ENCODE results near the gene DPYSL5. TPM values are rescaled to one million over a fixed set of nuclear protein-coding genes. Genes with fewer than 3 reads are reported as not detected.

Gene DPYSL5
- total RNA-seq, 2 experiments from 2014 or later, result not detected

DNA sequence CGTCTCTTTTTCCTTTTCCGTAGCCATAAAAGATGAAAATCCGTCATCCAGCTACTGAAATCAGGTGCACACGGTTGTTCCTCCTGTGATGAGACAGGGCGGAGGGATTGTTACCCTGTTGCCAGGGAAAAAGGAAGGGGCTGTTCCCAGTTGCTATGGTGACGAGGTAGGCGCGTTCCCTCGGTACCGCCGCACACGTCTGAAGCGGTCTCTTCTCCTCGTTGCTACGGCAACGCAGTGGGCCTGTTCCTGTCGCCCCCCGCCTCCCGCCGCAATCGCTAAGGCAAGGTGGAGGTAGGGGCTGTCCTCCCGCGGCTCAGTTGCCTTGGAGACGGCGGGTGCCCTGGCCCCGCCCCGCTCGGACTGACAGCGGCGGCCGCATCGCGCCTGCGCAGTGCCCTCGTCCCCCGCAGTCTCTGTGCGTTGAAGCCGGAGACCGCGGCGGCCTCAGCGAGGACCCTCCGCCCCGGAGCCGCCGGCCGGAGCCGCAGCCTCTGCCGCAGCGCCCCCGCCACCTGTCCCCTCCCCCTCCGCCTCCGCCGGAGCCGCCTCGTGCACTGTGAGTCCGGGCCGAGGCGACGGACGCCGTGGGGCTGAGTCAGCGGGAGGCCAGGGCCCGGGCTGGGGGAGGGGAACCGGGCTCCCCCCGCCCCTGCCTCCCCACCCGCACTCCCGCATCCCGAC, 122.5 kb downstream of the DPYSL5 start, which contains the start of gene MAPRE3:
Gene MAPRE3 (plus strand): TSS at position 394 of the 684 bp plus-strand sequence. CDS start 51,582 bp downstream, outside the sequence.
- Mint-ChIP-seq H3K4me1 (peaks cover 14% of the 10 kb centered on the region), H3K36me3 (peaks cover 1% of the 10 kb centered on the region), H3K9me3 (no peaks in the 10 kb centered on the region), H3K27me3 (peaks cover 50% of the 10 kb centered on the region), H3K27ac (peak within 1 kb of the TSS; percentile 14), H3K4me3 (peak within 1 kb of the TSS; percentile 81)
- peak; percentile 84 for DNase-seq
- ATAC-seq (ENCODE audit: low read depth), result peak; percentile 84
- POLR2A ChIA-PET, result no interaction called here

DNA sequence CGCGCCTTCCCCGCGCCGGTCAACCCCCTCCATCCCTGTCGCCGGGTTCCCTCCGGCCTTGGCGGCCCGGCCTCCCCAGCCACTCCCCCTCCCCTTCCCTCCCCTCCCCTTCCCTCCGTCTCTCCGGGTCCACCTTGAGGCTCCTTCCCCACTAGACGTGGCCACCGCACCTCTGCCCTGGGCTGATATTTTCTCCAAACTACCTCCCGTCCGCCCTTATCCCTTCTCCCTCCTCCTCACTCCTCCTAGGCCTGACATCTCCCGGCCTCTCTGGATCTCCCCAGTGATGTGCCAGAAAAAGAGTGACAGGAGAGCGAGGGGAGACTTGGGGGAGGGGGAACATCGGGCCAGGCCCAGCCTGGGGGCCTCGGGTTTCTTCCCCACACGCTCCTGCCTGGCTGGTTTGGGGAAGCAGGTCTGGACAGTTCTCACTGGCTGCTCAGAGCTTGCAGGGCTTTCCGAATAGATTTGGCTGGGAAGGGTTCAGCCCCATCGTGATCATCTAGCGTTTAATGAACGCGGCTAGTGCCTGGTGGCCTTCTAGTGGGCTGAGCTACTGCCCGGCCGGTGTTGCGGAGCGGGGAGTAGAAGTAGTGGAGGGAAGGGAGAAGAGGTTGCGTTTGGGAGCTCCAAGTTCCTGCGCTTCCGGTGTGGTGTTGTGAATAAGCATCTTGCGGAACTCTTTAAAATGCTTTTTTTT, 123.1 kb downstream of the DPYSL5 start:
- Mint-ChIP-seq H3K4me3 (peak overlapping the region; percentile 81), H3K27ac (peak overlapping the region; percentile 14), H3K9me3 (no peaks in the 10 kb centered on the region), H3K36me3 (peaks cover 1% of the 10 kb centered on the region), H3K4me1 (peaks cover 14% of the 10 kb centered on the region), H3K27me3 (peaks cover 52% of the 10 kb centered on the region)
- no peak for ATAC-seq (ENCODE audit: low read depth)
- DNase-seq, result no peak
- POLR2A ChIA-PET, result no interaction called here

- Mint-ChIP-seq H3K9me3 (no peaks in the 10 kb centered on the region), H3K27me3 (peaks cover 45% of the 10 kb centered on the region), H3K4me1 (peaks cover 14% of the 10 kb centered on the region), H3K27ac (no peak overlapping the region), H3K36me3 (peaks cover 1% of the 10 kb centered on the region), H3K4me3 (no peak overlapping the region)
- DNase-seq (no peak), ATAC-seq (ENCODE audit: low read depth) (no peak)
- POLR2A ChIA-PET, result no interaction called here
Measured at GRCh38 chr2:26971911-26972786, 124.2 kb downstream of the DPYSL5 start.

GRCh38 chr2:26974352-26974751, 126.4 kb downstream of the DPYSL5 start:
- DNase-seq (no peak), ATAC-seq (ENCODE audit: low read depth) (no peak)
- no peaks in the 10 kb centered on the region for H3K9me3 Mint-ChIP-seq
- POLR2A ChIA-PET, result no interaction called here
- peaks cover 42% of the 10 kb centered on the region for H3K27me3 Mint-ChIP-seq
- H3K4me1 Mint-ChIP-seq, result peaks cover 11% of the 10 kb centered on the region
- H3K4me3 Mint-ChIP-seq, result no peak overlapping the region
- no peak overlapping the region for H3K27ac Mint-ChIP-seq
- peaks cover 1% of the 10 kb centered on the region for H3K36me3 Mint-ChIP-seq

GRCh38 chr2:26975102-26975501, 127.2 kb downstream of the DPYSL5 start:
- Mint-ChIP-seq H3K9me3 (no peaks in the 10 kb centered on the region), H3K36me3 (peaks cover 1% of the 10 kb centered on the region), H3K27me3 (peaks cover 40% of the 10 kb centered on the region), H3K4me3 (no peak overlapping the region), H3K27ac (no peak overlapping the region), H3K4me1 (peaks cover 6% of the 10 kb centered on the region)
- DNase-seq, result no peak
- POLR2A ChIA-PET, result interaction anchor here (0.5 kb wide), 1 partner anchor 41 kb away, joined by 3 read pairs; no protein-coding TSS in a partner anchor
- no peak for ATAC-seq (ENCODE audit: low read depth)

- Mint-ChIP-seq H3K27me3 (peaks cover 38% of the 10 kb centered on the region), H3K9me3 (no peaks in the 10 kb centered on the region), H3K27ac (no peak overlapping the region), H3K4me1 (peaks cover 5% of the 10 kb centered on the region), H3K4me3 (no peak overlapping the region), H3K36me3 (peaks cover 1% of the 10 kb centered on the region)
- POLR2A ChIA-PET, result no interaction called here
- DNase-seq (no peak), ATAC-seq (ENCODE audit: low read depth) (no peak)
Measured at GRCh38 chr2:26975656-26976055, 127.7 kb downstream of the DPYSL5 start.

DNA sequence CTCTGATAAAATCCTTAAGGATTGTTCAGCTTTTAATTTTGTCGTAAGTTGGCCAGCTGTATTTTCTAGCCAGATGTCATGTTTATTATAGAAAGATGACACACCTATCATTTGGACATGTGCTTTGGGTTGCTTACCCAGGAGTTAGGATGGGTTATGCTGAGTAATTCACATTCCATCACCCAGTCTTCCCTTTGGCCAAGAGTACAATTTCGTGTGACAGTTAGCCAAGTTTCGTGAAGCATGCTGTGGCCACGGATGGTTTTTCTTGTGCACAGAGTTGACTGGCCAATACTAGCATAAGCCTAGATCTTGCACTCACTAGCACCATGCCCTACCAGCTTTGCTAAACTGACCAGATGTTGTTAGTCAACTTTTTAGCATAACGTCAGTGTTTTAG, 128.3 kb downstream of the DPYSL5 start:
- Mint-ChIP-seq H3K36me3 (peaks cover under 1% of the 10 kb centered on the region), H3K9me3 (no peaks in the 10 kb centered on the region), H3K27ac (no peak overlapping the region), H3K4me3 (no peak overlapping the region), H3K27me3 (peaks cover 34% of the 10 kb centered on the region), H3K4me1 (peaks cover 2% of the 10 kb centered on the region)
- DNase-seq, result no peak
- POLR2A ChIA-PET, result interaction anchor here (0.6 kb wide), 1 partner anchor 40 kb away, joined by 4 read pairs; no protein-coding TSS in a partner anchor
- no peak for ATAC-seq (ENCODE audit: low read depth)

- H3K36me3 Mint-ChIP-seq, result no peaks in the 10 kb centered on the region
- ATAC-seq (ENCODE audit: low read depth), result no peak
- H3K27me3 Mint-ChIP-seq, result peaks cover 28% of the 10 kb centered on the region
- no peak overlapping the region for H3K27ac Mint-ChIP-seq
- POLR2A ChIA-PET, result no interaction called here
- no peak for DNase-seq
- H3K9me3 Mint-ChIP-seq, result no peaks in the 10 kb centered on the region
- no peak overlapping the region for H3K4me3 Mint-ChIP-seq
- H3K4me1 Mint-ChIP-seq, result peaks cover under 1% of the 10 kb centered on the region
Measured at GRCh38 chr2:26977012-26977411, 129.1 kb downstream of the DPYSL5 start.

GRCh38 chr2:26978061-26978596, 130.2 kb downstream of the DPYSL5 start:
- Mint-ChIP-seq H3K27ac (no peak overlapping the region), H3K9me3 (no peaks in the 10 kb centered on the region), H3K36me3 (no peaks in the 10 kb centered on the region), H3K27me3 (peaks cover 26% of the 10 kb centered on the region), H3K4me3 (no peak overlapping the region), H3K4me1 (peaks cover 2% of the 10 kb centered on the region)
- DNase-seq (no peak), ATAC-seq (ENCODE audit: low read depth) (no peak)
- POLR2A ChIA-PET, result no interaction called here

GRCh38 chr2:26979741-26980140, 131.8 kb downstream of the DPYSL5 start:
- DNase-seq (no peak), ATAC-seq (ENCODE audit: low read depth) (no peak)
- no peak overlapping the region for H3K4me3 Mint-ChIP-seq
- no peaks in the 10 kb centered on the region for H3K9me3 Mint-ChIP-seq
- POLR2A ChIA-PET, result no interaction called here
- no peaks in the 10 kb centered on the region for H3K36me3 Mint-ChIP-seq
- peaks cover 22% of the 10 kb centered on the region for H3K27me3 Mint-ChIP-seq
- no peak overlapping the region for H3K27ac Mint-ChIP-seq
- H3K4me1 Mint-ChIP-seq, result peaks cover 2% of the 10 kb centered on the region

GRCh38 chr2:26980971-26981370, 133.0 kb downstream of the DPYSL5 start:
- POLR2A ChIA-PET, result no interaction called here
- Mint-ChIP-seq H3K36me3 (no peaks in the 10 kb centered on the region), H3K4me1 (peaks cover 2% of the 10 kb centered on the region), H3K27me3 (peaks cover 20% of the 10 kb centered on the region), H3K4me3 (no peak overlapping the region), H3K27ac (no peak overlapping the region), H3K9me3 (no peaks in the 10 kb centered on the region)
- no peak for DNase-seq
- no peak for ATAC-seq (ENCODE audit: low read depth)

DNA sequence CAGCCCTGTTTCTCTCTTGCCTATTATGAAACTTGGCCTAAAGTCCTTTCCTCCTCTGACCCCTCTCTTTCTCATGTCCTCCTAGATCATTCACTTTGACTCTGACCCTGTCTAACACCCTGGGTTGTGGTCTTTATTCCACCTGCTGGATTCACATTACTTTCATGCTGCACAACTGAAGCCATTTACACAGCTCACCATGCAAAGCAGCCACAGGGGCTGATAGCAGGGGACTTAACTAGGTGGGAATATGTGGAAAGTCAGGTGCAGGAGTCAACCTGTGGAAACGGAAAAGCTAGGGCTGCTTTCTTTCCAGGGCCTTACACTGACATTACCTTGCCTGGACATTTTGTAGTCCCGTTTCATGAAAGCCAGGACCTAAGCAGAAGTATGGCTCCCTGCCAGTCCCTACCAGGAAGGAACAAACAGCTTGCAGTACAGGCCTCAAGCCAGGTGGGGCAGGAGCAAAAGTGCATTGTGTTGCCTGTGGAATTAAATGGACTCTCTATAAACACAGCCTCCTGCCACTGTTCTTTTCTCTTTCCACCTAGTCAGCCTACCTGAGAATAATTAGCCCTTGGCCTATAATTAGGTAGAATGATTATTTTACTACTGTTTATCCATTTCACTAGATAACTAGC, 134.3 kb downstream of the DPYSL5 start:
- H3K27me3 Mint-ChIP-seq, result peaks cover 20% of the 10 kb centered on the region
- H3K27ac Mint-ChIP-seq, result no peak overlapping the region
- no peaks in the 10 kb centered on the region for H3K36me3 Mint-ChIP-seq
- peaks cover 2% of the 10 kb centered on the region for H3K4me1 Mint-ChIP-seq
- ATAC-seq (ENCODE audit: low read depth) (peak; percentile 67), DNase-seq (no peak)
- no peaks in the 10 kb centered on the region for H3K9me3 Mint-ChIP-seq
- H3K4me3 Mint-ChIP-seq, result no peak overlapping the region
- POLR2A ChIA-PET, result no interaction called here

DNA sequence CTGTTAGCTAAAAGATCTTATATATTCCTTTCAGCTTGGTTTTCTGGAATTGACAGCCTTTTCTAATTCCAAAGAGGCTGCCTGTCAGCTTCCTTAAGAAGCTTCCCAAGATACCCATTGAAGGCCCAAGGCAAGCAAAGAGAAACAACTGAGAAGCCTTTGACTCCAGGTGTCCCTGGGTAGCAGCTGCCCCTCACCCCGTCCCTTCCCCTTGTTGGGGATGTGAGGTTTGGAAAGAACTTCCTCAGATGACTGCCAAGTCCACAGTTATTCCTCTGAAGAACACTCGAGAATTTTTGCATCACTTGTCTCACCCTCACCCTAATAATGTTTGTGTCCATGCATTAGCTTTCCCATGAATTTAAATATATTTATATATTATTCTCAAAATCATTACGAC, 135.8 kb downstream of the DPYSL5 start:
- peaks cover 2% of the 10 kb centered on the region for H3K4me1 Mint-ChIP-seq
- DNase-seq (no peak), ATAC-seq (ENCODE audit: low read depth) (no peak)
- H3K27me3 Mint-ChIP-seq, result peaks cover 16% of the 10 kb centered on the region
- H3K36me3 Mint-ChIP-seq, result no peaks in the 10 kb centered on the region
- POLR2A ChIA-PET, result no interaction called here
- H3K9me3 Mint-ChIP-seq, result no peaks in the 10 kb centered on the region
- H3K27ac Mint-ChIP-seq, result no peak overlapping the region
- no peak overlapping the region for H3K4me3 Mint-ChIP-seq

Measured in activated naive CD8-positive, alpha-beta T cell treated with anti-CD3 and anti-CD28 coated beads, Interleukin-2, amount 10 ng/mL, durations not matched to agents 7 days and 5 days (primary cell).